NB4 (cell line): Measurements from ENCODE around the gene TDRD10.
A peak's percentile ranks its signal among the peaks of the same experiment; 100 is the strongest.

Source experiments
- DNase-seq: peaks from one replicate; pipeline ENCODE4 v3.0.0; 2010; ENCODE audit warnings: low read depth
- H3K4me3 ChIP-seq: one replicate; pipeline ENCODE4 v1.5.1; 2011; ENCODE audit warnings: mild to moderate bottlenecking, low read depth, low read length, moderate library complexity
- MYC ChIP-seq: IDR thresholded peaks from 2 replicates; pipeline ENCODE4 v1.6.1; 2011; ENCODE audit warnings: low read depth, low read length
- POLR2A ChIP-seq: IDR thresholded peaks from 2 replicates; pipeline ENCODE4 v1.6.1; 2011; ENCODE audit warnings: mild to moderate bottlenecking; ENCODE audit not compliant: insufficient read length; ENCODE audit errors: extremely low read depth
- TF ChIP-seq, protein P1 (sequence below): IDR thresholded peaks from 2 replicates; pipeline ENCODE4 v1.6.1; 2011; ENCODE audit warnings: low read depth, low read length
- TF ChIP-seq, protein P2 (sequence below): IDR thresholded peaks from one replicate; pipeline ENCODE4 v1.5.1; 2012; ENCODE audit warnings: low read depth, low read length

Gene TDRD10

DNA sequence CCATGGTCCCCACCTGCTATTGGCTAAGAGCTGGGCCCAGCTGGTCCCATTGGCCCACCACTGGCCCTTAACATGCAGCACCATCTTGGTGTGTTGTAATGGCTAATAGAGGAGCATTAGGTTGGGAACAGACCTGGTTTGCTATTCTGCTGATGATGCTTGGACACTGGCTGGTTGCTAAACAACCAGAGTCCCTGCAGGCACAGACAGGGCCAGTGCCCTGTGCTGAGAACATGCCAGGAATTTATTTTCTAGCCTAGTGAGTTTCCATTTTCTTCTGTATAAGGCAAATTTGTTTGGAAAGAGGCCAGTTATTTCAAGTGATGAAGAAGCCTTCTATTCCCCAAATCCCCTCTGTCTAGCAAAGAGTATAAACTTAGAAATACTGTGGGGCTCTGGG is 42.9 kb upstream of the TDRD10 start:
- no peak overlapping the region for H3K4me3 ChIP-seq
- TF ChIP-seq, protein P1, sequence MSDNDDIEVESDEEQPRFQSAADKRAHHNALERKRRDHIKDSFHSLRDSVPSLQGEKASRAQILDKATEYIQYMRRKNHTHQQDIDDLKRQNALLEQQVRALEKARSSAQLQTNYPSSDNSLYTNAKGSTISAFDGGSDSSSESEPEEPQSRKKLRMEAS: no peak
- TF ChIP-seq POLR2A (no peak), MYC (no peak)
- DNase-seq: no peak

DNA sequence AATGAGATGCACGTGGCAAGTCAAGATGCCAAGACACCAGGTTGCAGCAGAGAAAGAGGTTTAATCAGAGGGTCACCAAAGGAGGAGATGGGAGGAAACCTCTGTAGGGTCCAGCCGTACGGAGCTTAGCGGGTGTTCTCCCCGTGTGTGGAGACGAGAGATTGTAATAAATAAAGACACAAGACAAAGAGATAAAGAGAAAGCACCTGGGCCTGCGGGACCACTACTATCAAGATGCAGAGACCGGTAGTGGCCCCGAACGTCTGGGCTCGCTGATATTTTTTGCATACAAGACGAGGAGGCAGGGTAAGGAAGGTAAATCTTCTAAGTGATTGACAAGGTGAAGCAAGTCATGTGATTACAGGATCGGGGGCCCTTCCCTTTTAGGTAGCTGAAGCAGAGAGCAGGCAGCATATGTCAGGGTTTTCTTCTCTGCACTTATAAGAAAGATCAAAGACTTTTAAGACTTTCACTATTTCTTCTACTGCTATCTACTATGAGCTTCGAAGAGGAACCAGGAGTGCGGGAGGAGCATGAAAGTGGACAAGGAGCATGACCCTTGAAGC is 41.2 kb upstream of the TDRD10 start:
- TF ChIP-seq, protein P2, sequence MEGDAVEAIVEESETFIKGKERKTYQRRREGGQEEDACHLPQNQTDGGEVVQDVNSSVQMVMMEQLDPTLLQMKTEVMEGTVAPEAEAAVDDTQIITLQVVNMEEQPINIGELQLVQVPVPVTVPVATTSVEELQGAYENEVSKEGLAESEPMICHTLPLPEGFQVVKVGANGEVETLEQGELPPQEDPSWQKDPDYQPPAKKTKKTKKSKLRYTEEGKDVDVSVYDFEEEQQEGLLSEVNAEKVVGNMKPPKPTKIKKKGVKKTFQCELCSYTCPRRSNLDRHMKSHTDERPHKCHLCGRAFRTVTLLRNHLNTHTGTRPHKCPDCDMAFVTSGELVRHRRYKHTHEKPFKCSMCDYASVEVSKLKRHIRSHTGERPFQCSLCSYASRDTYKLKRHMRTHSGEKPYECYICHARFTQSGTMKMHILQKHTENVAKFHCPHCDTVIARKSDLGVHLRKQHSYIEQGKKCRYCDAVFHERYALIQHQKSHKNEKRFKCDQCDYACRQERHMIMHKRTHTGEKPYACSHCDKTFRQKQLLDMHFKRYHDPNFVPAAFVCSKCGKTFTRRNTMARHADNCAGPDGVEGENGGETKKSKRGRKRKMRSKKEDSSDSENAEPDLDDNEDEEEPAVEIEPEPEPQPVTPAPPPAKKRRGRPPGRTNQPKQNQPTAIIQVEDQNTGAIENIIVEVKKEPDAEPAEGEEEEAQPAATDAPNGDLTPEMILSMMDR: no peak
- no peak for DNase-seq
- no peak overlapping the region for H3K4me3 ChIP-seq

DNA sequence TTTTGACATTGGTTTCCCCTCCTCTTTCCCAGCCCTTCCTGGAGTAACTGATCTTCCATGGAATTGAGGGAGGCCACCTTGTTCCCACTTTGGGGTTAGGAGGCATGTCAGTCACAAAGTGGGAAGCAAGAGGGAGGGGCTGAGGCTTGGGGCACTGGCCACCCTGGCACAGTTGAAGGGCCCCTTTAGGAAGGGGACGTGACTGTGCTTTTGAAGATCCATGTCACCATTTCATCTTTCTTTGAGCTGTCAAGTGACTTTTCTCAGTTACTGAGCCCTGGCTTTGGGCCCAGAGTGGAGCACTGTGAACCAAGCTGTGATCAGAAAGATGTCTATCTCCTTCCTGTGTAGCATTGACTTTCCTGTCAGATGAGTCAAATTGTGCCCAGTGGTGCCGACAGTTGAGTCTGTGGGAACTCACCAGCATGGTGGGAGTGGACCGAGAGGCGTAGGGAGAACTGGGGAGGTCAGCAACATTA is 38.5 kb upstream of the TDRD10 start:
- no peak for TF ChIP-seq POLR2A
- TF ChIP-seq, protein P2: no peak
- TF ChIP-seq MYC: no peak
- TF ChIP-seq, protein P1: no peak
- no peak overlapping the region for H3K4me3 ChIP-seq
- DNase-seq: peak; percentile 68

DNA sequence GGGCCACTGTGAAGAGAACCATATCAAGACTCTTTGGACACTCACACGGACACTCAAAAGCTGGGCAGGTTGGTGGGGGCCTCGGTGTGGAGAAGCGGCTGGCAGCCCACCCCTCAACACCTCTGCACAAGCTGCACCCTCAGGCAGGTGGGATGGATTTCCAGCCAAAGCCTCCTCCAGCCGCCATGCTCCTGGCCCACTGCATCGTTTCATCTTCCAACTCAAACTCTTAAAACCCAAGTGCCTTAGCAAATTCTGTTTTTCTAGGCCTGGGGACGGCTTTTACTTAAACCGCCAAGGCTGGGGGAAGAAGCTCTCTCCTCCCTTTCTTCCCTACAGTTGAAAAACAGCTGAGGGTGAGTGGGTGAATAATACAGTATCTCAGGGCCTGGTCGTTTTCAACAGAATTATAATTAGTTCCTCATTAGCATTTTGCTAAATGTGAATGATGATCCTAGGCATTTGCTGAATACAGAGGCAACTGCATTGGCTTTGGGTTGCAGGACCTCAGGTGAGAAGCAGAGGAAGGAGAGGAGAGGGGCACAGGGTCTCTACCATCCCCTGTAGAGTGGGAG is 36.3 kb upstream of the TDRD10 start:
- DNase-seq: no peak
- no peak overlapping the region for H3K4me3 ChIP-seq
- TF ChIP-seq, protein P2: no peak
- no peak for TF ChIP-seq MYC
- TF ChIP-seq POLR2A: no peak
- TF ChIP-seq, protein P1: no peak

DNA sequence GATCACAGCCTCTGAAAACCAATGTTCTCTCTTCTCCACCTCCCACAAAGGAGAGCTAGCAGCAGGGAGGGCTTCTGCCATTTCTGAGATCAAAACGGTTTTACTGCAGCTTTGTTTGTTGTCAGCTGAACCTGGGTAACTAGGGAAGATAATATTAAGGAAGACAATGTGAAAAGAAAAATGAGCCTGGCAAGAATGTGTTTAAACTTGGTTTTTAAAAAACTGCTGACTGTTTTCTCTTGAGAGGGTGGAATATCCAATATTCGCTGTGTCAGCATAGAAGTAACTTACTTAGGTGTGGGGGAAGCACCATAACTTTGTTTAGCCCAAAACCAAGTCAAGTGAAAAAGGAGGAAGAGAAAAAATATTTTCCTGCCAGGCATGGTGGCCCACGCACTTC is 35.8 kb upstream of the TDRD10 start:
- DNase-seq: no peak
- H3K4me3 ChIP-seq: no peak overlapping the region
- TF ChIP-seq MYC: no peak
- TF ChIP-seq, protein P1: no peak
- no peak for TF ChIP-seq POLR2A
- TF ChIP-seq, protein P2: no peak

DNA sequence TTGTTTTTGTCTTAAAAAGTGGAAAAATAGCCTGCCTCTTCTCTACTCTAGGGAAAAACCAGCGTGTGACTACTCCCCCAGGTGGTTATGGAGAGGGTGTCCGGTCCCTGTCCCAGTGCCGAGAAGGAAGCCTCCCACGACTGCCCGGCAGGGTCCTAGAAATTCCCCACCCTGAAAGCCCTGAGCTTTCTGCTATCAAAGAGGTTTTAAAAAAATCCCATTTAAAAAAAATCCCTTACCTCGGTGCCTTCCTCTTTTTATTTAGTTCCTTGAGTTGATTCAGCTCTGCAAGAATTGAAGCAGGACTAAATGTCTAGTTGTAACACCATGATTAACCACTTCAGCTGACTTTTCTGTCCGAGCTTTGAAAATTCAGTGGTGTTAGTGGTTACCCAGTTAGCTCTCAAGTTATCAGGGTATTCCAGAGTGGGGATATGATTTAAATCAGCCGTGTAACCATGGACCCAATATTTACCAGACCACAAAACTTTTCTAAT is 35.0 kb upstream of the TDRD10 start:
- no peak for TF ChIP-seq MYC
- DNase-seq: no peak
- H3K4me3 ChIP-seq: no peak overlapping the region
